HG03095 (cell line): Measurements from ENCODE around the gene CDC42EP2.
"Not testable (repeated sequence)": the region's sequence is repeated elsewhere in the genome, so short reads cannot be mapped to it uniquely, and the experiment has no call there.

ENCODE experiments used
- ATAC-seq: cut with Tn5 transposase; IDR thresholded peaks from one replicate; pipeline ENCODE4 v1.9.1; 2021; ENCODE audit warnings: moderate library complexity; ENCODE audit not compliant: unreplicated experiment

The CDC42EP2 gene

GRCh38 chr11:65317025-65317786, 2.5 kb downstream of the CDC42EP2 start:
- no peak for ATAC-seq

- no peak for ATAC-seq
Observed at GRCh38 chr11:65320386-65321075, 5.9 kb downstream of the CDC42EP2 start.

GRCh38 chr11:65321076-65321475, 6.4 kb downstream of the CDC42EP2 start:
- no peak for ATAC-seq

GRCh38 chr11:65321828-65322485, 7.3 kb downstream of the CDC42EP2 start:
- ATAC-seq, result no peak

GRCh38 chr11:65323813-65324212, 9.1 kb downstream of the CDC42EP2 start:
- no peak for ATAC-seq

- no peak for ATAC-seq
Observed at GRCh38 chr11:65325435-65325834, 10.8 kb downstream of the CDC42EP2 start.

- ATAC-seq, result no peak
Observed at GRCh38 chr11:65327021-65327420, 12.4 kb downstream of the CDC42EP2 start.

- no peak for ATAC-seq
Observed at GRCh38 chr11:65329478-65329877, 14.8 kb downstream of the CDC42EP2 start.

GRCh38 chr11:65329944-65330403, 15.3 kb downstream of the CDC42EP2 start:
- no peak for ATAC-seq

- no peak for ATAC-seq
Observed at GRCh38 chr11:65330544-65330943, 15.9 kb downstream of the CDC42EP2 start.

- ATAC-seq, result not testable (repeated sequence)
Observed at GRCh38 chr11:65332591-65332990, 17.9 kb downstream of the CDC42EP2 start.

GRCh38 chr11:65334696-65335295, 20.1 kb downstream of the CDC42EP2 start:
- no peak for ATAC-seq

- no peak for ATAC-seq
Observed at GRCh38 chr11:65338676-65339075, 24.0 kb downstream of the CDC42EP2 start.

- no peak for ATAC-seq
Observed at GRCh38 chr11:65340226-65340625, 25.6 kb downstream of the CDC42EP2 start.

GRCh38 chr11:65341856-65342255, 27.2 kb downstream of the CDC42EP2 start:
- no peak for ATAC-seq

- no peak for ATAC-seq
Observed at GRCh38 chr11:65351511-65351910, 36.8 kb downstream of the CDC42EP2 start.

GRCh38 chr11:65352783-65353182, 38.1 kb downstream of the CDC42EP2 start:
- ATAC-seq, result no peak

- no peak for ATAC-seq
Observed at GRCh38 chr11:65353376-65353775, 38.7 kb downstream of the CDC42EP2 start.

- no peak for ATAC-seq
Observed at GRCh38 chr11:65353900-65354264, 39.2 kb downstream of the CDC42EP2 start.

- peak; percentile 86 for ATAC-seq
Observed at GRCh38 chr11:65354265-65355012, 39.8 kb downstream of the CDC42EP2 start, which contains the start of gene TIGD3. TSS of gene TIGD3 (plus strand) at chr11:65354751. CDS start at chr11:65355809, 1,058 bp downstream.
